ENCODE measurements around the gene PPP6R3.

The PPP6R3 gene

DNA sequence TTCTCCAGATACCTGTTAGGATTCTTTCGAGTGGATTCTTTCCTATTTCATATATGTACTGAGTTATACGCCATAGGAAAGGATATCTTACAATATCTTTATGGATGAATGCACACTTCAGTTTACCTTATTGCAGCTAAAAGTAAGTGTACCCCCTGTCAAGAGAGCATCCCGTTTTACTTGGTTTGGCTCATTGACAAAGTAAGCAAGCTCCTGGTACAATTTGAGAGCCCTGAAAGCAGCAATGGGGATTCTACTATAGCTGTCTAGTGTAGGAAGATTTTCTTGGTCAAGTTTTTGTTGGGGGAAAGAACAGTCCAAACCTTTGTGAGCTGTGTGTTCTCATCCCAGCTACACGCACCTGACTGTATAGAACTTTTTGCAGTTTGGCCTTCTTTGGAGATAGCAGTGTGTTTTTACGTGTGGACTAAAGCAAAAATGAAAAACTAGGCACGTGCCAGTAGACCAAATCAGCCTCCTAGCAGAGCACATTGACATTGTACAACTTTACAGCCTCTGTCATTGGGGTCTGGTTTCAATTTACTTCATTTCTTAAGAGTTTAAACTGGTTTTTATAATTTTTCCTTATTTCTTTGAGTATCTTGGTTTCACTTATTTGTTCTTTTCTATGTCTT lies 44.0 kb downstream of the PPP6R3 start:
- DNase-seq (ENCODE audit: low read depth): peak; percentile 25
- no peak overlapping the region for H3K4me3 ChIP-seq (ENCODE audit: low read length)
- TF ChIP-seq, protein P1, sequence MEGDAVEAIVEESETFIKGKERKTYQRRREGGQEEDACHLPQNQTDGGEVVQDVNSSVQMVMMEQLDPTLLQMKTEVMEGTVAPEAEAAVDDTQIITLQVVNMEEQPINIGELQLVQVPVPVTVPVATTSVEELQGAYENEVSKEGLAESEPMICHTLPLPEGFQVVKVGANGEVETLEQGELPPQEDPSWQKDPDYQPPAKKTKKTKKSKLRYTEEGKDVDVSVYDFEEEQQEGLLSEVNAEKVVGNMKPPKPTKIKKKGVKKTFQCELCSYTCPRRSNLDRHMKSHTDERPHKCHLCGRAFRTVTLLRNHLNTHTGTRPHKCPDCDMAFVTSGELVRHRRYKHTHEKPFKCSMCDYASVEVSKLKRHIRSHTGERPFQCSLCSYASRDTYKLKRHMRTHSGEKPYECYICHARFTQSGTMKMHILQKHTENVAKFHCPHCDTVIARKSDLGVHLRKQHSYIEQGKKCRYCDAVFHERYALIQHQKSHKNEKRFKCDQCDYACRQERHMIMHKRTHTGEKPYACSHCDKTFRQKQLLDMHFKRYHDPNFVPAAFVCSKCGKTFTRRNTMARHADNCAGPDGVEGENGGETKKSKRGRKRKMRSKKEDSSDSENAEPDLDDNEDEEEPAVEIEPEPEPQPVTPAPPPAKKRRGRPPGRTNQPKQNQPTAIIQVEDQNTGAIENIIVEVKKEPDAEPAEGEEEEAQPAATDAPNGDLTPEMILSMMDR (conservative IDR thresholded peaks at IDR 0.05; ENCODE audit: low read length): no peak

DNA sequence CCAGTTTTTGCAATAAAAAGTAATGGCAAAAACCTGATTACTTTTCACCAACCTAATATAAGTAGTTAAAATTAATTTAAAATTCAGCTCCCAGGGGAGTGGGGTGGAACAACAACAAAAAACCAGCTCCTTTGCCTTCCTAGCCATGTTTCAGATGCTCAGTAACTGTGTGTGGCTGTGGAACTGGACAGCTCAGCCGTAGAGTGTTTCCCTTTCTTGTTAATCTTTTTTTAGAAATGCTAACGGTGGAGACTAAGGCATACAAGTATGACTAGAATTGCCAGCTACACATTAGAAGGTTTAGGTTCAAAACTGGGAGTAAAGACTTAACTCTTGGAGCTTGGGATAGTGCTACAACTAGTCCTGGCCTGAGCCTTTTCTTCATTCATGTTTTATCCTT lies 45.0 kb downstream of the PPP6R3 start:
- H3K4me3 ChIP-seq (ENCODE audit: low read length): no peak overlapping the region
- DNase-seq (ENCODE audit: low read depth): peak; percentile 22
- TF ChIP-seq, protein P1 (conservative IDR thresholded peaks at IDR 0.05; ENCODE audit: low read length): no peak

DNA sequence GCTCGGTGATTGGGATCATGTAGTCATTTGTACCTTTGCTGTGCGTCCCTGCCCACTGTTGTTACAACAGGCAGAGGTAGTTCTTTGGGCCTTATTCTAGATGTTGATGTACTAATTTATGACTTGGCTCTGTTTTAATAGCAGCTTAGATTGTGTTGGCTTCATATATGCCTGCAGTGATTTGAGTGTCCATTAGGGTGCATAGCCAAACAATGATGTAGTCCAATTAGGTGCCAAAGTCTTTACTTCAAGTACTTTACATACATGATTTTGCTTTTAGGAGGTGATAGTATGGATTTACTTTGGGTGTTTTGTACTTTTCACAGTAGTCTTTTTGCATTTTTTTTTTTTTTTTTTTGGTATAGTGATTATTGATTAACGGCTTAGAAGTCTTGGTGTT lies 46.4 kb downstream of the PPP6R3 start:
- TF ChIP-seq, protein P1 (conservative IDR thresholded peaks at IDR 0.05; ENCODE audit: low read length): no peak
- no peak overlapping the region for H3K4me3 ChIP-seq (ENCODE audit: low read length)
- no peak for DNase-seq (ENCODE audit: low read depth)

DNA sequence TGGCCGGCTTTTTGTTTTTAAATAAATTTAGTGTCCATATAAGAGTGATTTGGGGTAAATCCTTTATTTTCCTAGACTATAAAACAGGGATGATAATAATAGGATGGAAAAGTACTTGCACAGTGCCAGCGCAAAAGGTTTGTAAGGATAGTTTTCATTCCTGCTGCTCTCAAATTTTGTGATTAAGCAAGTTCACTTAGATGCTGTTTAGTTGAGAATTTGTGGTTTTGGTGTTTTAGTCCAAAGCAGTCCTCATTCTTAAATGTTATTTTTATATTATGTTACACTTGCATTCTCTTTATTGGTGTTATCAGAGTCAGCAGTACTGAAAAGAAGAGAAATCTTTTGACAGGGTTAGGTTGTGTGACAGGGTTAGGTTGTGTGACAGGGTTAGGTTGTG lies 47.9 kb downstream of the PPP6R3 start:
- DNase-seq (ENCODE audit: low read depth): peak; percentile 53
- TF ChIP-seq, protein P1 (conservative IDR thresholded peaks at IDR 0.05; ENCODE audit: low read length): no peak
- no peak overlapping the region for H3K4me3 ChIP-seq (ENCODE audit: low read length)

DNA sequence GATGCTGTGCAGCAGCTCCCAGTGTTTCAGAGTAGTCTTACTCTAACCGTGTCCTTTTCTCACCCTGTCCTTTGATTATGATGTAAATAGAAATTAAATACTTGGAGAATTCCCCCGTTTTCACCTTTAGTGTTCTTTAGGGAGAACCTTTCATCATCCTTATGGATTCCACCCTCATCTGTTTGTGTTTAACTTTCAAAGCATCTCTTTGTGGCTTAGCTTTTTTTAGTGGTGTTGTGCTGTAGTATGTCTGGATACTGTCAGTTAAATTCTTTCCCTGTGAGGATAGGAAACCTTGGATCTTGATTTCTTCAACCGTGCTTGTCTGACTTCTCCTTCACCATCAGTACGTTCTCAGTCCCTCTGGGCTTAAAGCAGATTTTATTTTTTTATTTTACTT lies 48.5 kb downstream of the PPP6R3 start:
- no peak overlapping the region for H3K4me3 ChIP-seq (ENCODE audit: low read length)
- DNase-seq (ENCODE audit: low read depth): peak; percentile 76
- TF ChIP-seq, protein P1 (conservative IDR thresholded peaks at IDR 0.05; ENCODE audit: low read length): no peak

DNA sequence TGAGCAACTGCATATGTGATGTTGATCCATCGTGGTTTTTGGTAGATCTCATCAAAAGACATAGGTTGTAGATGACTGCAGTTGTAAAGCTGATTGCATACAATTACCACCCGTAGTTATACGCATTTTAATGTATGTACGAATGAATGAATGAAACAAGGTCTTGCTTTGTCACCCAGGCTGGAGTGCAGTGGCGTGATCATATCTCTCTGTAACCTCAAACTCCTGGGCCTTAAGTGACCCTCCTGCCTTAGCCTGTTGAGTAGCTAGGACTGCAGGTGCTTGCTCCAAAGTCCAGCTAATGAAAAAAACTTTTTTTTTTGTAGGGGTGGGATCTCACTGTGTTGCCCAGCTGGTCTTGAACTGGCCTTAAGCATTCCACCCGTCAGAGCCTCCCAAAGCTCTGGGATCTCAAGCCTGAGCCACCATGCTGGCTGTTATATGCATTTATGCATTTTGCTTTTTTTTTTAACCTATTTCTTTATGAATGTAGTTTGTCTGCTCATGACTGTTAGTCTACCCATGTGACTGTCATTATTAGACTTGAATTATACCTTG lies 53.5 kb downstream of the PPP6R3 start:
- TF ChIP-seq, protein P1 (conservative IDR thresholded peaks at IDR 0.05; ENCODE audit: low read length): no peak
- H3K4me3 ChIP-seq (ENCODE audit: low read length): no peak overlapping the region
- DNase-seq (ENCODE audit: low read depth): no peak

DNA sequence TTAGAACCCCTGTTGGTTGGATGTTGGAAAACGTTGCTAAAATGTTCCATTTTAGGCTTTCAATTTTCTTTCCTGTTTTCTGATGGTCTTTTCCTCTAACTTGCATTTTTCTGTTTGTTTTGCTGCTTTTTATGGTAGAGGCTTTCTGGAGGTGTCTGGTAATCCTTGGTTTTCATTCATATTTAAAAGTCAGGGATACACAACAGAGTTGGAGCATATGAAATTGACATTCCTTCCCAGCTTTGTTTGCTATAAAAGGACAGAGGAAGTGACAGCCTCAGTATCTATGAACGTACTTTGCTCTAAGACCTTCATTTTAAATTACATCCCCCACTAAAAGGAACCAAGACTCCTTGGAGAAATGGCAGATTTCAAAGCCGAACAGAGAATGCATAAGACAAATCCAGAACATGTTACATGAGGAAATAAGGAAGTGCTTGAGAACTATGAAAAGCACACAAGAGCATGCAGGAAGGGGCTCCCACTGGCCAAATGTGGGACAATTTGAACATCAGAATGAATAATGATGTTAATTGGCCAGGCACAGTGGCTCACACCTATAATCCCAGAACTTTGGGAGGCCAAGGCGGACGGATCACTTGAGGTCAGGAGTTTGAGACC lies 56.7 kb downstream of the PPP6R3 start:
- TF ChIP-seq, protein P1 (conservative IDR thresholded peaks at IDR 0.05; ENCODE audit: low read length): no peak

More for the DNA sequence above, 56.7 kb downstream of the PPP6R3 start:
- no peak overlapping the region for H3K4me3 ChIP-seq (ENCODE audit: low read length)
- DNase-seq (ENCODE audit: low read depth): no peak

All from AG10803 (cell line).